SJSA1 (cell line): ENCODE data around the gene TMEM234. TPM values are rescaled to one million over a fixed set of nuclear protein-coding genes. Genes with fewer than 3 reads are reported as not detected.

Experiments
- DNase-seq, 2 experiments: peaks; one replicate each; pipeline ENCODE4 v3.0.0-alpha.2; 2015 to 2020; ENCODE audit warnings: low spot score in 2 of 2, low read depth in 1 of 2
- H3K27ac ChIP-seq: fragments of 250-450 bp; sonication (Bioruptor Pico); 2 replicates; pipeline ENCODE4 v1.5.1; 2020; ENCODE audit warnings: mild to moderate bottlenecking, moderate library complexity
- H3K27me3 ChIP-seq: fragments of 250-450 bp; sonication (Bioruptor Pico); replicated peaks from 2 replicates; pipeline ENCODE4 v1.5.1; 2020; ENCODE audit warnings: mild to moderate bottlenecking, moderate library complexity
- H3K36me3 ChIP-seq: fragments of 250-450 bp; sonication (Bioruptor Pico); 2 replicates; pipeline ENCODE4 v1.5.1; 2020; ENCODE audit warnings: mild to moderate bottlenecking
- H3K4me1 ChIP-seq: fragments of 250-450 bp; sonication (Bioruptor Pico); replicated peaks from 2 replicates; pipeline ENCODE4 v1.6.1; 2021; ENCODE audit warnings: mild to moderate bottlenecking
- H3K4me3 ChIP-seq: fragments of 250-450 bp; sonication (Bioruptor Pico); 2 replicates; pipeline ENCODE4 v1.5.1; 2020; ENCODE audit warnings: mild to moderate bottlenecking
- H3K9me3 ChIP-seq: fragments of 250-450 bp; sonication (Bioruptor Pico); replicated peaks from 2 replicates; pipeline ENCODE4 v1.5.1; 2020; ENCODE audit warnings: mild to moderate bottlenecking
- total RNA-seq: library from RNA; depleted of rRNA; stranded (reverse); fragments of >200 nt; shearing (Covaris generic); gene quantifications from 2 replicates; pipeline ENCODE4 v1.2.3, GENCODE V29; 2014

TMEM234 gene
- total RNA-seq, 1 experiment from 2014 or later: 9.2 TPM

GRCh38 chr1:32200226-32201010 lies 21.7 kb downstream of the TMEM234 start, which contains the start of gene CCDC28B:
CCDC28B (plus strand) TSS chr1:32200595; CDS start chr1:32201936, 1,341 bp downstream.
- peak; percentile 62 to 76 for DNase-seq
- Histone ChIP-seq H3K9me3 (no peaks in the 10 kb centered on the region), H3K4me3 (peak within 1 kb of the TSS; percentile 49), H3K27me3 (no peaks in the 10 kb centered on the region), H3K36me3 (peaks cover 36% of the 10 kb centered on the region), H3K27ac (peak within 1 kb of the TSS; percentile 29), H3K4me1 (peaks cover 24% of the 10 kb centered on the region)

- Histone ChIP-seq H3K4me1 (peaks cover 18% of the 10 kb centered on the region), H3K36me3 (peaks cover 44% of the 10 kb centered on the region), H3K27ac (no peak overlapping the region; the same call in 1 of the 2 replicates), H3K27me3 (no peaks in the 10 kb centered on the region), H3K9me3 (no peaks in the 10 kb centered on the region), H3K4me3 (peak overlapping the region; percentile 49; the same call in 1 of the 2 replicates)
- DNase-seq: no peak
Observed at GRCh38 chr1:32199717-32200072, 22.5 kb downstream of the TMEM234 start.

GRCh38 chr1:32199043-32199716 lies 23.0 kb downstream of the TMEM234 start:
- Histone ChIP-seq H3K36me3 (peaks cover 49% of the 10 kb centered on the region), H3K4me3 (no peak overlapping the region), H3K27ac (no peak overlapping the region)

GRCh38 chr1:32198237-32199042 lies 23.7 kb downstream of the TMEM234 start:
- Histone ChIP-seq H3K4me1 (peaks cover 18% of the 10 kb centered on the region), H3K36me3 (peaks cover 56% of the 10 kb centered on the region), H3K27me3 (no peaks in the 10 kb centered on the region), H3K9me3 (no peaks in the 10 kb centered on the region), H3K27ac (no peak overlapping the region), H3K4me3 (no peak overlapping the region)
- DNase-seq: no peak

More at GRCh38 chr1:32199043-32199716, 23.0 kb downstream of the TMEM234 start:
- H3K9me3 ChIP-seq: no peaks in the 10 kb centered on the region
- H3K4me1 ChIP-seq: peaks cover 18% of the 10 kb centered on the region
- no peak for DNase-seq
- no peaks in the 10 kb centered on the region for H3K27me3 ChIP-seq

GRCh38 chr1:32197837-32198236 lies 24.3 kb downstream of the TMEM234 start:
- Histone ChIP-seq H3K4me3 (no peak overlapping the region), H3K36me3 (peaks cover 62% of the 10 kb centered on the region), H3K27me3 (no peaks in the 10 kb centered on the region), H3K4me1 (peaks cover 18% of the 10 kb centered on the region), H3K9me3 (no peaks in the 10 kb centered on the region), H3K27ac (no peak overlapping the region)
- DNase-seq: no peak

GRCh38 chr1:32197074-32197473 lies 25.1 kb downstream of the TMEM234 start:
- H3K27ac ChIP-seq: no peak overlapping the region
- no peak overlapping the region for H3K4me3 ChIP-seq
- no peaks in the 10 kb centered on the region for H3K27me3 ChIP-seq
- H3K36me3 ChIP-seq: peaks cover 70% of the 10 kb centered on the region
- no peak for DNase-seq
- no peaks in the 10 kb centered on the region for H3K9me3 ChIP-seq
- peaks cover 18% of the 10 kb centered on the region for H3K4me1 ChIP-seq

GRCh38 chr1:32195972-32196823 lies 26.0 kb downstream of the TMEM234 start:
- H3K4me3 ChIP-seq: no peak overlapping the region
- H3K36me3 ChIP-seq: peaks cover 79% of the 10 kb centered on the region
- peaks cover 10% of the 10 kb centered on the region for H3K4me1 ChIP-seq
- H3K9me3 ChIP-seq: no peaks in the 10 kb centered on the region
- no peak overlapping the region for H3K27ac ChIP-seq
- no peaks in the 10 kb centered on the region for H3K27me3 ChIP-seq
- DNase-seq: no peak

- H3K27me3 ChIP-seq: no peaks in the 10 kb centered on the region
- H3K4me3 ChIP-seq: no peak overlapping the region
- peaks cover 85% of the 10 kb centered on the region for H3K36me3 ChIP-seq
- no peaks in the 10 kb centered on the region for H3K9me3 ChIP-seq
- no peak overlapping the region for H3K27ac ChIP-seq
- peaks cover 7% of the 10 kb centered on the region for H3K4me1 ChIP-seq
- DNase-seq: no peak
Observed at GRCh38 chr1:32195531-32195930, 26.6 kb downstream of the TMEM234 start.

- Histone ChIP-seq H3K36me3 (peaks cover 91% of the 10 kb centered on the region), H3K9me3 (no peaks in the 10 kb centered on the region), H3K27me3 (no peaks in the 10 kb centered on the region)
Observed at GRCh38 chr1:32194984-32195383, 27.2 kb downstream of the TMEM234 start.

GRCh38 chr1:32192220-32192948 lies 29.8 kb downstream of the TMEM234 start:
- no peaks in the 10 kb centered on the region for H3K9me3 ChIP-seq
- peaks cover 98% of the 10 kb centered on the region for H3K36me3 ChIP-seq
- DNase-seq: no peak

More at GRCh38 chr1:32194984-32195383, 27.2 kb downstream of the TMEM234 start:
- Histone ChIP-seq H3K4me3 (no peak overlapping the region), H3K27ac (no peak overlapping the region), H3K4me1 (peaks cover 5% of the 10 kb centered on the region)
- no peak for DNase-seq

GRCh38 chr1:32187850-32188249 lies 34.3 kb downstream of the TMEM234 start:
- Histone ChIP-seq H3K27me3 (no peaks in the 10 kb centered on the region), H3K4me1 (no peaks in the 10 kb centered on the region), H3K36me3 (peaks cover 100% of the 10 kb centered on the region), H3K27ac (no peak overlapping the region), H3K9me3 (no peaks in the 10 kb centered on the region), H3K4me3 (no peak overlapping the region)
- no peak for DNase-seq

More at GRCh38 chr1:32192220-32192948, 29.8 kb downstream of the TMEM234 start:
- Histone ChIP-seq H3K4me1 (no peaks in the 10 kb centered on the region), H3K27me3 (no peaks in the 10 kb centered on the region), H3K27ac (no peak overlapping the region), H3K4me3 (no peak overlapping the region)

- H3K4me3 ChIP-seq: no peak overlapping the region
- no peak for DNase-seq
- no peaks in the 10 kb centered on the region for H3K27me3 ChIP-seq
- peaks cover 2% of the 10 kb centered on the region for H3K4me1 ChIP-seq
- no peaks in the 10 kb centered on the region for H3K9me3 ChIP-seq
- peaks cover 100% of the 10 kb centered on the region for H3K36me3 ChIP-seq
- no peak overlapping the region for H3K27ac ChIP-seq
Observed at GRCh38 chr1:32186491-32186890, 35.7 kb downstream of the TMEM234 start.
